Neural progenitor cell (in vitro differentiated cells): ENCODE results near the gene DEGS2. TPM values are rescaled to one million over a fixed set of nuclear protein-coding genes. Genes with fewer than 3 reads are reported as not detected.
A peak's percentile ranks its signal among the peaks of the same experiment; 100 is the strongest.

Source experiments
- DNase-seq: peaks from one replicate; pipeline ENCODE4 v3.0.0-alpha.2; 2016; ENCODE audit warnings: low spot score
- H2AFZ ChIP-seq: fragments of 200-600 bp; sonication (generic); replicated peaks from 2 replicates; pipeline ENCODE4 v1.6.1; 2016; ENCODE audit warnings: antibody characterized with exemption
- H3F3A ChIP-seq: fragments of 200-600 bp; sonication (generic); 2 replicates; pipeline ENCODE4 v1.6.1; 2016; ENCODE audit warnings: antibody characterized with exemption, low read depth
- H3K27ac ChIP-seq: fragments of 200-600 bp; sonication (generic); 2 replicates; pipeline ENCODE4 v1.5.1; 2016; ENCODE audit warnings: mild to moderate bottlenecking
- H3K27me3 ChIP-seq: fragments of 200-600 bp; sonication (generic); 2 replicates; pipeline ENCODE4 v1.6.1; 2016; ENCODE audit warnings: mild to moderate bottlenecking, moderate library complexity
- H3K36me3 ChIP-seq: fragments of 200-600 bp; sonication (generic); 2 replicates; pipeline ENCODE4 v1.5.1; 2016
- H3K4me1 ChIP-seq: fragments of 200-600 bp; sonication (generic); 2 replicates; pipeline ENCODE4 v1.6.1; 2016; ENCODE audit warnings: mixed run types
- H3K4me2 ChIP-seq: fragments of 200-600 bp; sonication (generic); 2 replicates; pipeline ENCODE4 v1.6.1; 2016
- H3K4me3 ChIP-seq: fragments of 200-600 bp; sonication (generic); 2 replicates; pipeline ENCODE4 v1.5.1; 2016
- H3K79me2 ChIP-seq: fragments of 200-600 bp; sonication (generic); 2 replicates; pipeline ENCODE4 v1.6.1; 2016; ENCODE audit warnings: low read depth
- H3K9ac ChIP-seq: fragments of 200-600 bp; sonication (generic); 2 replicates; pipeline ENCODE4 v1.6.1; 2016
- H3K9me3 ChIP-seq: fragments of 200-600 bp; sonication (generic); 2 replicates; pipeline ENCODE4 v1.5.1; 2016; ENCODE audit warnings: low read depth
- H4K20me1 ChIP-seq: fragments of 200-600 bp; sonication (generic); 2 replicates; pipeline ENCODE4 v1.6.1; 2016; ENCODE audit warnings: low read depth
- H3K27ac Mint-ChIP-seq: 3 replicates; pipeline ENCODE4 v1.8.0; 2021; ENCODE audit warnings: mixed read lengths
- H3K27me3 Mint-ChIP-seq: 2 replicates; pipeline ENCODE4 v1.8.0; 2022; ENCODE audit warnings: low read depth, mild to moderate bottlenecking, inconsistent platforms, moderate library complexity, mixed read lengths; ENCODE audit not compliant: insufficient read depth
- H3K36me3 Mint-ChIP-seq: 3 replicates; pipeline ENCODE4 v1.8.0; 2021; ENCODE audit warnings: mixed read lengths
- H3K4me1 Mint-ChIP-seq: 3 replicates; pipeline ENCODE4 v1.8.0; 2021; ENCODE audit warnings: mixed read lengths
- H3K4me3 Mint-ChIP-seq: 3 replicates; pipeline ENCODE4 v1.8.0; 2021; ENCODE audit warnings: mild to moderate bottlenecking, moderate library complexity, mixed read lengths
- H3K9me3 Mint-ChIP-seq: 3 replicates; pipeline ENCODE4 v1.8.0; 2020; ENCODE audit warnings: mixed read lengths
- CTCF ChIP-seq: fragments of 200-600 bp; sonication (generic); IDR thresholded peaks from 2 replicates; pipeline ENCODE4 v1.5.1; 2017; ENCODE audit warnings: antibody characterized with exemption, mild to moderate bottlenecking
- EZH2 ChIP-seq: fragments of 200-600 bp; sonication (generic); IDR thresholded peaks from 2 replicates; pipeline ENCODE4 v1.6.1; 2017; ENCODE audit warnings: antibody characterized with exemption, mild to moderate bottlenecking, moderate library complexity
- EZH2phosphoT487 ChIP-seq: fragments of 200-600 bp; sonication (generic); IDR thresholded peaks from 2 replicates; pipeline ENCODE4 v1.6.1; 2017; ENCODE audit warnings: antibody characterized with exemption
- total RNA-seq: library from RNA; depleted of rRNA; stranded (reverse); fragments of >200 nt; gene quantifications from 2 replicates; pipeline ENCODE4 v1.2.3, GENCODE V29; 2015; ENCODE audit warnings: low replicate concordance

DEGS2 gene
- total RNA-seq, 1 donor from 2014 or later, result not detected

DNA sequence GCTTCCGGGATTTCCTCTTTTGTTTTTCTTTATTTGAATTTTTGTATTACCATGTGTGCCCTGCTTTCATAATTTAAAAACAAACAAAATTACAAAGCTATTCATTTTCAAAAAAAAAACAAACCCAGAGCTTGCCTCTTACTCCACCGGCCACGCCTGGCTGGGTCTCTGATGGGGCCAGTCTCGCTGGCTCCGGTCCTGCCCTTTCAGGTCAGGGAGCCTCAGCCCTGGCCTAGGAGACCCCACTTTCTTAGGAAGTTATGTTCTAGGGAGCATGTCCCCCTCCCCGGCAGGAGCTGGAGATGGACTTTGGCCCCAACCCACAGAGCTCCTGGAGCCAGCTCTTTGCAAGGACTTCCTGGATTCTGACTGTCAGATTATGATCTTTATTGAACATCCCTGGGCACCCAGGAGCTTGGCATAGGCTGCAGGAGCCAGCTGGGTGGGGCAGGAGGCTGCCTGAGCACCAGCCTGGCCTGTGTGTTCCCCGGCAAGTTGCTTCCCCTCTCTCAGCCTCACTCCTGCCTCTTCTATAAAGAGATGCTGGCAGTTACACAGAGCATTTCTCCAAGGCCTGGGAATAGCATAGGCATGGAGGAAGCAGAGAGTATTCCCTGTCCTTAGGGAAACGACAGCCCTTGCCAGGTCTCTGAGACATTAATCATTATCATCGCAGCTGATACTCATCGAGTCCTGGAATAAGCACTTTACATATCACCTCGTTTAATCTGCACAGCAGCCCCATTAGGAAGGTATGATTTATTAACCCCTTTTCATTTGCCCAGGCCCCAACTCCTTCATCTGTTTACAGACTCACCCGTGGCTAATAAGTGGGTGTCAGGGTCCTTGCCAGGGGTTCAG lies 3.5 kb downstream of the DEGS2 start:
- peak overlapping the region; percentile 51 for H3K4me2 ChIP-seq
- no peaks in the 10 kb centered on the region for H4K20me1 ChIP-seq
- no peak overlapping the region for H3K27ac ChIP-seq
- Mint-ChIP-seq H3K36me3 (no peaks in the 10 kb centered on the region), H3K4me1 (peaks cover 9% of the 10 kb centered on the region), H3K4me3 (no peak overlapping the region), H3K27ac (no peak overlapping the region), H3K9me3 (peaks cover 11% of the 10 kb centered on the region), H3K27me3 (peaks cover 48% of the 10 kb centered on the region)
- no peaks in the 10 kb centered on the region for H3K9me3 ChIP-seq
- DNase-seq, result no peak
- H3K36me3 ChIP-seq, result no peaks in the 10 kb centered on the region
- TF ChIP-seq EZH2 (no peak), CTCF (no peak), EZH2phosphoT487 (no peak)
- H3K4me3 ChIP-seq, result no peak overlapping the region
- H2AFZ ChIP-seq, result no peak overlapping the region
- peaks cover 50% of the 10 kb centered on the region for H3K27me3 ChIP-seq
- no peak overlapping the region for H3K9ac ChIP-seq
- H3F3A ChIP-seq, result peaks cover 9% of the 10 kb centered on the region
- H3K79me2 ChIP-seq, result no peaks in the 10 kb centered on the region
- H3K4me1 ChIP-seq, result peaks cover 18% of the 10 kb centered on the region

GRCh38 chr14:100155049-100155621 lies 4.3 kb downstream of the DEGS2 start:
- Histone ChIP-seq H3K4me3 (no peak overlapping the region), H4K20me1 (no peaks in the 10 kb centered on the region), H3K4me2 (peak overlapping the region; percentile 51), H3F3A (peaks cover 9% of the 10 kb centered on the region), H3K9me3 (no peaks in the 10 kb centered on the region), H3K27me3 (peaks cover 42% of the 10 kb centered on the region), H3K27ac (no peak overlapping the region), H3K9ac (no peak overlapping the region), H3K36me3 (no peaks in the 10 kb centered on the region), H3K79me2 (no peaks in the 10 kb centered on the region), H2AFZ (peak overlapping the region; percentile 52), H3K4me1 (peaks cover 18% of the 10 kb centered on the region)
- H3K4me3 Mint-ChIP-seq, result no peak overlapping the region
- DNase-seq, result peak; percentile 85
- TF ChIP-seq EZH2 (no peak), CTCF (peak; percentile 82)
- peaks cover 9% of the 10 kb centered on the region for H3K4me1 Mint-ChIP-seq
- H3K9me3 Mint-ChIP-seq, result peaks cover 11% of the 10 kb centered on the region
- no peak overlapping the region for H3K27ac Mint-ChIP-seq
- H3K27me3 Mint-ChIP-seq, result peaks cover 42% of the 10 kb centered on the region
- no peaks in the 10 kb centered on the region for H3K36me3 Mint-ChIP-seq

GRCh38 chr14:100153560-100153959 lies 5.9 kb downstream of the DEGS2 start:
- no peaks in the 10 kb centered on the region for H3K9me3 ChIP-seq
- H3K9ac ChIP-seq, result no peak overlapping the region
- peaks cover 11% of the 10 kb centered on the region for H3K4me1 ChIP-seq
- H3K79me2 ChIP-seq, result no peaks in the 10 kb centered on the region
- no peak overlapping the region for H3K4me2 ChIP-seq
- H3K4me3 ChIP-seq, result no peak overlapping the region
- H3K9me3 Mint-ChIP-seq, result peaks cover 11% of the 10 kb centered on the region
- no peaks in the 10 kb centered on the region for H3K36me3 ChIP-seq
- H3K27me3 Mint-ChIP-seq, result peaks cover 37% of the 10 kb centered on the region
- TF ChIP-seq EZH2 (no peak), CTCF (no peak), EZH2phosphoT487 (no peak)
- H3K36me3 Mint-ChIP-seq, result no peaks in the 10 kb centered on the region
- peaks cover 9% of the 10 kb centered on the region for H3F3A ChIP-seq
- H3K27me3 ChIP-seq, result peaks cover 26% of the 10 kb centered on the region
- H4K20me1 ChIP-seq, result no peaks in the 10 kb centered on the region
- no peak for DNase-seq
- no peak overlapping the region for H3K27ac ChIP-seq
- peaks cover 9% of the 10 kb centered on the region for H3K4me1 Mint-ChIP-seq
- no peak overlapping the region for H3K27ac Mint-ChIP-seq
- H2AFZ ChIP-seq, result no peak overlapping the region
- H3K4me3 Mint-ChIP-seq, result no peak overlapping the region
